ENCODE results near the gene RPL37A.
"Not testable (repeated sequence)": the region's sequence is repeated elsewhere in the genome, so short reads cannot be mapped to it uniquely, and the experiment has no call there.

Gene RPL37A

DNA sequence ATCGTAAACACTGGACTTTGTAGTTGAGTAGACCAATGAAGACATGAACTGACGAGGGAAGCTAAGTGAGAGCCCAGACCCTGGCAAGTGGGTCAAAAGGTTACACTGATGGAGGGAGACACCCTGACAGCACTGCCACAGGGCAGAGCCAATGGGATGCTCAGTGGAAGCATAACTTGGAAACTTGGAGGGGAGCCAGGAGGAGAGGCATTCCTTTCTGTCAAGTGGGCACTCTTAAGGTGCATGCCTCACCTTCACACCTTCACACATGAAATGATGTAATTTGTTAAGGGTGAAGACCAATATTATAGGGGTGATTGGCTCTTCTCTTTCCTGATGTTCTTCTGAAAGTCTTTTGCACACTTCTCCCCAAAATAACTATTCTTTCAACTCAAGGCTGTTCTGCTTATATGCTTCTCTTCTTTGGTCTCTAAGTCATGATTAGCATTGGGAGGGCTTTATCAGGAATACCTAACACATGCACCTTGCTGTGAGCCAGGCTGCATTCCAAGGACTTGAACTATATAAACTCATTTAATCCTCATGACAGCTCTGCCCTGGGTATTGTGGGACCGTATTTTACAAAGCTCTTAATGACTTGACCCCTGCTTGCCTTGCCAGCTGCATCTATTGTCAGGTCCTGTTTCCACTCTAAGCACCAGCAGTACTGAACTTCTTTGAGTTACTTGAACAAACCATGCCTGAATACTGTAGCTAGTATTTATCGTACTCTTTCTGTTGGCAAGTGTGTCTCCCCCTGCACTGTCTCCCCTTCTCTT lies 19.0 kb downstream of the RPL37A start:
- no peak for DNase-seq (ENCODE audit: low read depth in 2 of 2)

DNA sequence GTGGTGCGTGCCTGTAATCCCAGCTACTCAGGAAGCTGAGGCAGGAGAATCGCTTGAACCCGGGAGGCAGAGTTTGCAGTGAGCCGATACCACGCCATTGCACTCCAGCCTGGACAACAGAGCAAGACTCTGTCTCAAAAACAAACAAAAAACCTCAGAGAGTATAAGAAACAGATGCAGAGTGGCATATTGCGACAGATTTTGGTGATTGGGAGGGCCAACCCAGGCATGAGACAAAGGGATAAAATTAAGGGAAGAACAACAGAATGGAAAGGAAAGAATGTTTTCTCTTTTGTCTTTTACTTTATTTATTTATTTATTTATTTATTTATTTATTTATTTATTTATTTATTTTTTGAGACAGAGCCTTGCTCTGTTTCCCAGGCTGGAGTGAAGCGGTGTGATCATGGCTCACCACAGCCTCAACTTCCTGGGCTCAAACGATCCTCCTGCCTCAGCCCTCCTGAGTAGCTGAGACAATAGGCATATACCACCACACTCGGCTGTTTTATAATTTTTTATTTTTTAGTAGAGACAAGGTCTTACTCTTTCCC lies 20.0 kb downstream of the RPL37A start:
- not testable (repeated sequence) for DNase-seq (ENCODE audit: low read depth in 2 of 2)

DNA sequence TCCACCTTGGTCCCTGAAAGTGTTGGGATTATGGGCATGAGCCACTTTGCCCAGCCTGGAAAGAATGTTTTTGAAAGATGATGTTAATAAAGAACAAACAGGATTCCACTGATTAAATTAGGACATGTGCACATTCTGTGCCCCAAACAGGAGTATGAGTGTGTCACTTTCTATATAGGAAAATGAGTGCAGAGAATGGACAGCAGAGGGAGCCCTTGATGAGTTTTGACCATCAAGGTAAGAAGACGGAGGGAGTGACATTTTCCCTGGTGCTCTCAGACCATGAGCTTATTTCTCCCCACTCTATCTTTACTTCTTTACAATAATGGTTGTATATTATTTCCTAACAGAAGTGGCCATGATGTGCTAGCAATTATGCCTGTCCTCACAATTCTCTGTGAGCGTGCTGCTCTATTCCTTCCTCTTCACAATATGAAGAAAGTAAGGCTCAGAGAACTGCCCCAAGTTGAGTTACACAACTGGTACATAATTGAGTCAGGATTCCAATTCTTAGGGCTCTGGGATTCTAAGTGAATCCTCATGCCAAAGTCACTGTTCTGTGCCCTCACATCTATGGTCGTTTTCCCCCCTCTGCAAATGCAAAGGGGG lies 20.6 kb downstream of the RPL37A start:
- DNase-seq (ENCODE audit: low read depth in 2 of 2): peak; percentile 65

DNA sequence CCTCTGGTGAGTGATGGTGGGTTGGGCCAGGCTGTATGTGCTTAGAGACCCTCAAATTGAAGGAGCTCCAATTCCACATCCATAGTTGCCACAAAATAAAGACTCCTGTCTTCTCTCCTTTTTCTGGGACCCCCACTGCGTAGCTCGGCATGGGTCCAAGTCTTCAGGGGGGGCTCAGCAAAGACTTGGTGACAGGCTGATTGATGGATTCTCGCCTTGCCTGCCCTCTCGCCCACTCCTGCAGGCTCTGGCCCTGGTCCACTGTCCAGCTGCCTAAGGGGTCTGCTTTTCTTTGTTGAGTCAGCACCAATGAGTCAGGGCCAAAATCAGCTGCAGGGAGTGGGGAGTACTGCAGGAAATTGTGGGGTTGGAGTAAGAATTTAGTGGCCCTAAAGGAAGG lies 21.5 kb downstream of the RPL37A start:
- no peak for DNase-seq (ENCODE audit: low read depth in 2 of 2)

DNA sequence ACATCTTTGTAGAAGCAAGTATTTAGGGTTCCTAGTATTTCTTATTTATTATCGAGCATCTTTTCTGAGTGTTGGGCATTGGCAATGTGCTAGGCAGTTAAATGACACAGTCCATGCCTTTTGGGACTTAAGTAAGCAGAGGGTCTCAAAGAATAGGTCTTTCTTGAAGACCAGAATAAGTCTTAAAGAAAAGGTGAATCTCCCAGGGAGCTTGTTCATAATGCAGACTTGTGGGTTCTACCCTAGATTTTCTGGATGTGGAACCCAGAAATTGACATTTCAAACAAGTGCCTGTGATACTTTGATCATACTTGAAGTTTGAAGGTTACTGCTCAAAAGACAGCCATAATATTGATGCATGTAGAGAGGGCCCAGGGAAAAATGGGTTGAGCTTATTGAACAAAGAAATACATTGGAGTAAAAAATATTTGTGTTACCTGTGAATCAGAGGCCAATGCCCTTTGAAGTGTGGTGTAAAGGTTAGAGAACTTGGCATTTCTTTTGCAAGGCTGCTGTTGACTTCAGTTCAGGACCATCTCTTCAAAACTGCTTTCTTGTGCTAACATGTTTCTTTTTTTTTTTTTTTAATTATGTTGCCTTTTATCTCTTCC lies 24.4 kb downstream of the RPL37A start:
- DNase-seq (ENCODE audit: low read depth in 2 of 2): no peak

DNA sequence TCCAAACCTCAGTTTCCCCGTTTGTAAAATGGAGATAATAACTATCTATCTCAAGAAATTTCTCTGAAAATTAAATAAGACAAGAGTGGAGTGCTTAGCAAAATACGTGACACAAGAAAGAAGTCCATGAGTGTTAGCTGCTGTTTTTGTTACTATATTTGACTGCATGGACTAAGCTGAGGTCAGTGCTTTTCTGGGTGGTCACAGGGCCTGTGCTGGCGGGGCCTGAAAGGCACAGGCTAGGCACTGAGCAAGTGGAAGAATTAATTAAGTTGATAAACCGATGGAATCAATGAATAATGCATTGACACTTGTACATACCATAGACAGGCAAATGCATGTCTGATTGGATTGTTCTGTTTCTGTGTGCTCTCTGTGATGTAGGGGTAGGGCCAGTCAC lies 27.3 kb downstream of the RPL37A start:
- DNase-seq (ENCODE audit: low read depth in 2 of 2): no peak

DNA sequence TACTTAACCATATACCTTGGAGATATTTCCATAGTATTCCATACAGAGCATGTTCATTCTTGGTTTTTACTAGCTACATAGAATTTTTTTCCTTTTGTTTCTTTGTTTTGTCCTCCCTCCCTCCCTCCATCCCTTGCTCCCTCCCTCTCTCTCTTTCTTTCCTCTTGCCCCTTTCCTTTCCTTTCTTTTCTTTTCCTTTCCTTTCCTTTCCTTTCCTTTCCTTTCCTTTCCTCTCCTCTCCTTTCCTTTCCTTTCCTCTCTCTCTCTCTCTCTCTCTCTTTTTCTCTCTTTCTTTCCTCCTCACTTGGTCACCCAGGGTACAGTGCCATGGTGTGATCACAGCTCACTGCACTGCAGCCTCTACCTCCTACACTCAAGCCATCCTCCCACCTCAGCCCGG lies 28.3 kb downstream of the RPL37A start:
- DNase-seq (ENCODE audit: low read depth in 2 of 2): no peak

DNA sequence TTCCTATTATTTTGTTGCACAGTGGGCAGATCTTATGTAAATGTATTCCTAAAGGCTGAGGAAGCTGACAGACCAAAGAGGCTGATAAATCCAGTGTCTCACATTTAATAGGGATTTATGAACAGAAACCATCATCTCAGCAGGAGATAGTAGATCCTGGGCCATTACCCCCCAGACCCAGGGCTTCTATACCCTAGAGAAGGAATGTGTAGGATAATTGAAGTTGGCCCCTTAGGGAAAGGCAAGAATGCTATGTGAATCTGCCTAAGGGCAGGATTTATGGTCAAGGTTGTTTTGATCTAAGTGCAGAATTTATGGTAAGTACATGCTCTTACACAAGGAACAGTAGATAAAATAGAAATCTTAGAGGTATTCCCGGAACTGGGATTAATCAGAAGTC lies 29.0 kb downstream of the RPL37A start:
- no peak for DNase-seq (ENCODE audit: low read depth in 2 of 2)

DNA sequence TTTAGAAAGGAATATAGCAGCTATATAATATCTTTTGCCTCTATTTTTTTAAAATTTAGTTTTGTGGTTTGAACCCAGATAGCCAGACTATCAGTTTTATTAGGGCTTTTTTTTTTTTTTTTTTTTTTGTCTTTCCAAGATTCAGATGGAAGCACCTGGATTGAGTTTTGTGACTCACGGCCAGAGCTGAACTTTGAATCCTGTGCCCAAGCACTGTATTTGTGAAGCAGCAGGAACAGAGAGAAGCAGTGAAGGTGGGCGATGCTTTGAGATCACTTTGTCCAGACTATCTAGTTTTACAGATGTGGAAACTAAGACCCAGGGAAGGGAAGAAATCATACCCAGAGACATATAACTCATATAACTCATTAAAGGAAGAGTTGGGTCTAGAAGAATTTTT lies 33.9 kb downstream of the RPL37A start:
- no peak for DNase-seq (ENCODE audit: low read depth in 2 of 2)

DNA sequence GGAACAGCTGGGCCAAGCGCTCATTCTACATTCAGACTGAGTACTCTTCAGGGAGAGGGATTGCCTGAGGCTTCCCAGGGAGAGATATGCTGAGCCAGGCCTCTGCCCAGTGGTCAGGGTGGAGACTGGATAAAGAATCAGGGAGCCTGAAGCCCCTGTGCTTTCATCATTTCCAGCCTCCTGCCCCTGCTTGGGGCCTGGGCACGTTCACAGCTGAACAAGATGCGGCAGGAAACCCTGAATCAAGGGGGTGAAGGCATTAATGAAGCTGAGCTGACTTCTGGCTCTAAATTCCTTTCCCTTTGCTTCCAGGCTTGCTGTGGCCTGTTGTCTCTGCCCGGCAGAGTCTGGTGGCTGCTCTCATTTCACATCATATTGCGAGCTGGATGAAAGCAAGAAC lies 35.0 kb downstream of the RPL37A start:
- no peak for DNase-seq (ENCODE audit: low read depth in 2 of 2)

DNA sequence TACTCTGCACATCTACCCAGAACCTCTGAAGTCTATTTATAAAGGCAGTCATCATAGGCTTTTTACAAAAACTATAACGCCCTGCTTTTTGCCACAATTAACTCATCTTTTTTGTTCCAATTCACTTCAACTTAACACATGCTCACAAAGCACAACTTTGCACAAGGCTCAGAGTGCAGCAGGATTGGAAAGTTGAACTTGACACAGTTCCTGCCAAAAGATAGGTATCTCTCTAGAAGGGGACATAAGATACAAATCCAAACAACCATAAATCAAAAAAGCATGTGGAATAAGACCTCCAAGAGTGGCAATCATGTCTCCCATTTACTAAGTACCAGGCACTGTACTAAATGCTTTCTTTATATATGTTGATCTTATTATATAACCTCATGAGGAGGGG lies 36.2 kb downstream of the RPL37A start:
- no peak for DNase-seq (ENCODE audit: low read depth in 2 of 2)

DNA sequence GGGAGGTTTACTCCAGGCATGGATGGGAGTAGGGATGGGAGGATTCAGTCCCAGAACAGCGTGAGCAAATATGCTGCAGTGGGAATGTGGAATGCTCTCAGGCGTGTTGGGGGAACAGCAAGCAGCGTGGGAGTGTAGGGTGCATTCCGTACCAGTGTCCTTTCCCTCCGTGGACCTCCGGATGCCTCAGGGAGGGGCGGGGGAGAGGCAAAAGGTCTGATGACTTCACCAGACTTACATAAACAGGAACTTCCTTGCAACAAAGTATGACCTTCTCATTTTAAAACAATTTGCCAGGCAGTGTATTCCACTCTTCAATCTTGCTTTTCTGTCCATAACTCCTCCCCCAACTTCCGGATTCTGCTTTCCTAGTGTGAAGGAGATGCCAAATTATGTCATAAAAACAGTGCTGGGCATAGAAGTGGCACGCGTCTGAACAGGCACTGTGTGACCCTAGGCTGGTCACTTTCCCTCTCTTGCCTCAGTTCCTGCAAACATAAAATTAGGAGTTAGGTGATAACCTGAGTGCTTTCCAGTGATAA lies 36.9 kb downstream of the RPL37A start:
- DNase-seq (ENCODE audit: low read depth in 2 of 2): peak; percentile 63 to 65

DNA sequence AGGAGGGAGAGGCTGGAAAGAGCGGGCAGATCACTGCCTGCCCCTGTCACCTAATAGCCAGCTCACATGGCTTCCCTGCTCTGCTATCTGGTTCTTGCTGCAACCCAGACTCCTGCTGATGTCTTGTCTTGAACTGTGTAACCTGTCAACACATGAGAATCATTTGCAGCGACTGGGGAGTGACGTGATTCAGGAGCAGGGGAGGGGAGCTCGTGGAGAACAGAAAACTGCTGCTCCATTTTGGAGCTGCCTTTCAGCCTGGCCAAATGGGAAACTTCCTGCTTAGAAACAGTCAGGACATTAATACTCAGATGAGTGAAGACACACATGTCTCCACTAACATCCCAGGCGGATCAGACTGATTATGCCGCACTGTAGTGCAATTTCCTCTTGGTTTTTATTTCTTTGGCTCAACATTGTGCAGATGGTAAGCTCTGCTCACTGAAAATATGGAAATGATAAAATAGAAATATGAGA lies 38.1 kb downstream of the RPL37A start:
- peak; percentile 75 to 80 for DNase-seq (ENCODE audit: low read depth in 2 of 2)

DNA sequence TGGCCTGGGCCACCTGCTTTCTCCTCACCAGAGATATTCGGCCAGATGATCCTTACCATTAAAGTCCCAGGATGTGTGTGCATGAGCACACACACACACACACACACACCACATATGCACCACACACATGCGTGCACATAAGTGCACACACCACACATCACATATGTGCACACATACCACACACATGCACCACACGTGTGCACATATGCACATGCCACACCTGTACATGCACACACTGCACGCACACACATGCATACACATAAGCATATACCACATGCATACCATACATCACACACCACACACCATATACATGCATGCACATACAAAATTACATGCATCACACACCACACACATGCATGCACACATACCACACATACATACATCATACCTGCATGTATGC lies 38.7 kb downstream of the RPL37A start:
- no peak for DNase-seq (ENCODE audit: low read depth in 2 of 2)

DNA sequence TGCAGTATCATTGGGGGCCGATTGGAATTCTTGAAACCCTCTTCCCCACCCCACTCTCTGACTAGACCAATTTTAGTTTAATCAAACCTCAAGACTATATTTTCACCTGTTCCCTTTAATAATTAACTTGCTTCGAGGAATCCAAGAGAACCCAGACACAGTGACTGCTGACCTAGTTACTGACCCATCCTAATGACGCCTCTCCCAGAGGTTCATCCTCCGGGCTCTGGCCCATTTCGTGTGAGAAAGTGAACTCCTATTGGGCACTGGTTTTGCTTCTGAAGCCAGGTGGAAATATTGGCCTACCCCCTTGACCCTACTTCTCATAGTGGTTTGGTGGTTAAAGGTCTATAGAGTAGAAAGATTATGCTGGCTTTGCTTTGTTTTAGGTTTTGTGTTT lies 39.9 kb downstream of the RPL37A start:
- no peak for DNase-seq (ENCODE audit: low read depth in 2 of 2)

DNA sequence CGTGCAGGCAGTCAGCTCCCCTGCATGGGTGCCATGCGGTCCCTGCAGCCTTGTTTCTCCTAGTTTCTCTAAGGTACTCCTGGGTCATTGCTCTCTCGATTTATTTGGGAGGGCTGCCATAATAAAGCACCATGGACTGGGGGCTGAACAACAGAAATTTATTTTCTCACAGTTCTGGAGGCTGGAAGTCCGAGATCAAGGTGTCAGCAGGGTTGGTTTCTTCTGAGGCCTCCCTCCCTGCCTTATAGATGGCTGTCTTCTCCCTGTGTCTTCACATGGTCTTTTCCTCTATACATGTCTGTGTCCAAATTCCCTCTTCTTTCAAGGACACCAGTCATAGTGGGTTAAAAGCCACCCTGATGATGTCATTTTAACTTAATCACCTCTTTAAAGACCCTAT lies 40.5 kb downstream of the RPL37A start:
- DNase-seq (ENCODE audit: low read depth in 2 of 2): no peak

DNA sequence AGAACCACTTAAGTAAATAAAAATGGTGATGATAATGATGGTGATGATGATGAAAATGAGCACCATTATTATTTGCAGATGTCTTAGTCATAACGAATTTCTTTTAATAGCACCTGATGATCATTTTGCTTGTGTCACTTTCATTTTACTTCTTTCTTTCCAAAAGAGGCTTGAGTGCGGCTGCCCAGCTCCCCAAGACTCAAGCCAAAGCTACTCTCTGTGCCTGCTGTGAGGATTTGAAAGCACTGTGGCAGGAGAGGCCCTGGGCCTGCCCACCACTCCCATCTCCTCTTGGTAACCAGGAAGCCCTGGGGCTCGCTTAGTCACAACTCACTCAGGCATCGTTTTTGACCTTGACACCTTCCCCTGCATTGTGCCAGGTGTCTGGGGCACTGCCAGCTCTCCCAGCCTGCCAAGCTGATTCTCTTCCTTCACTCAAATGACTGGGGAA lies 41.2 kb downstream of the RPL37A start:
- DNase-seq (ENCODE audit: low read depth in 2 of 2): no peak

DNA sequence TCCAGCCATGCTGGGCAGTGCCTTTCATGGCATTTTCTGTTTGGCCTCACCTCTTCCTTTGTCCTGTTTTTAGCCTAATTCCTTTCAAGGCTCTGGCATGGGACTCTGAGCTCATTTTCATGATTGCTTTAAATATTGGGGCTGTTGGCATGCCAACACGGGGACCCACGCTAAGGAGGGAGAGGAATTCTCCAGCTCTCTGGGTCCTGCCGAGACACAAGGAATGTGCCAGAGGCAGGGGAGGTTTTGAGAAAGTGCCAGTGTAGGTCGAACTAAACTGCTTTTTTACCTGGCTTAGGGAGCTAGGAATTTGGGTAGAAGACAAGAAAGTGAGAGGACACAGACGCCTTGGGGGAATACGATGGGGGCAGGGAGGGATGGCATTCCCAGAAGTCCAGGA lies 42.3 kb downstream of the RPL37A start:
- DNase-seq (ENCODE audit: low read depth in 2 of 2): no peak

DNA sequence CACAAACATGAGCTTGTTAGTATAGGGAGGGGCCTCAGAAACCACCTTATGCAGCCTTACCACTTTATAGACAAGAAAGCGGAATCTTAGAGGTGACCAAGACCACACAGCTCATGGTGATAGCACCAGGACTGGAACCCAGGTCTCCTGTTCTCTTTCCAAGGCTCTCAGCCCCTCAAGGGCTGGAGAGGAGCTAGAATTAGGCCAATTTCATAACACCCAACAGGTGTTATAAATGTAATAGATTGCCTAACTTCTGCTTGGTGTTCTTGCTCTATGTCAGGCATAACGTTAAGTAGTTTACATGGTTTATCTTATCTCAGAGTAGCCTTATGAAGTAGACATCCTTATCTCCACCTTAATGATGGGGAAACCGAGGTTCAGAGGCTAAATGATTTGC lies 42.9 kb downstream of the RPL37A start:
- DNase-seq (ENCODE audit: low read depth in 2 of 2): no peak

DNA sequence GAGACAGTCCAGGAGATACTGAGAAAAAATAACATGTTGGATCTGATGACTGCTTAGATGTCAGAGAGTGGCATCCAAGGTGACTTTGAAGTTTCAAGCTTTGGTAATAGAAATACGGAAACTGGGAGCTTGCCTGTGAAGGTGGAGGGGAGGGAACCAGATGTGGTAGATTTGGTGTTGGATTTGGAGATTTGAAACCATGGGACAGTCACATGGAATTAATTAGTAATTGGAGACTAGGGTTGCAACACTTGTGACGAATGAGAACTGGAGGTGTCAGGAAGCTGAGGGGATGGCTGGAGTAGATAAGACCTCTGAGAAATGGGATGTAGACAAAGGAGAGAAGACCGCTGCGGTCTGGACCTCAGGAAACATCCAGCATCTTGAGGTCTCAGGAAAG lies 46.7 kb downstream of the RPL37A start:
- peak; percentile 82 for DNase-seq (ENCODE audit: low read depth in 2 of 2)

DNA sequence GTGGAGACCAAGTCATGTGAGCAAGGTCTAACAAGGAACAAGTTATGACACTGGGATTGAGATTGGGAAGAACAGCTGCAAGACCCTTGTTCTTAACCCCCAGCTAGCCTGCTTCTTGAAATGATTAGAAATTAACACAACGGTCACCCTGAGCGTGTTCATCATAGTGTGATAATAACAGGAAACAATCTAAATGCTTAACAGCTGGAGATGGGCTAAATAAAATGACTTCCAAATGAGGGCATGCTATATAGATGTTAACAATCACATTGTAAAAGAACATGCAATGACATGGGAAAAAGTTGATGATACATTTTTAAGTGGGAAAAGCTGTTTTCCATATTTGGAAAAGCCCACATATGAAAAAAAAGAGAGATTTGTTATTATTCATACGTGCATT lies 47.6 kb downstream of the RPL37A start:
- peak; percentile 72 to 75 for DNase-seq (ENCODE audit: low read depth in 2 of 2)

DNA sequence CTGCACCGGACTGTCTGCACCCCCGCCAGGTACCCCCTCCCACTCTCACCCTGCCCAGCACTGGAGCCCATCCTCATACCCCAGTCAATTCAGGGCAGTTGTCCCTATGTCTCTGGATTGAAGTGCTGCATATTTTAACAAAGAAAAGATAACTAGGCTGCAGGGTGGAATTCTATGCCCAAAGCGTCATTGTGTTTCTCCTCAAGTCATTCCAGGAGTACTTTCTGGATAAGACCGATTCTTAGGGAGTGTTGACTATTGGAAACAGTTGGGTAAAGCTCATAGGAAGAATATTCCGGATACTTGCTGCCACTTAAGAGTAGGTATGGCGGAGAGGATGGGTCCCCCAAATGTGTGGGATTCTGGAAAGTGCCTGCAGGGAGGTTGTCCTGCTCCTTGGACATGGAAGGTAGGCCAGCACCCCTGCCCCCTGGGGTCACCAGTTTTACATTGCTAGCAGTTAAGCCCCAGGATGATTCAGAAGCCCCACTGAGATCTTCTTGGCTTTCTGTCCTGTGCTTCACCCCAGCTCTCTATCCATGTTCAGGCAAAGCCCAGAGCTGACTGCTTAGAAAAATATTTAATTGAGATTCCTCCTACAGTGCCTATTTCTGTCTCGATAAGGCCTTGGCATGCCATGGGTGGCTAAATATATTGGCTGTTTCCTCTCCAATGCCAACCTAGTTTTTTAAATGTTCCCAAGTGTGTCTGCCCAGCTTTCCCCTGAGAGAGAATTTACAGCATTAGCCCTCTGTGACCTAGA lies 48.2 kb downstream of the RPL37A start:
- no peak for DNase-seq (ENCODE audit: low read depth in 2 of 2)
